ENCODE results near the gene LARGE1. TPM values are rescaled to one million over a fixed set of nuclear protein-coding genes. Genes with fewer than 3 reads are reported as not detected.
A peak's percentile ranks its signal among the peaks of the same experiment; 100 is the strongest.

LARGE1 gene
- total and polyA plus RNA-seq, 3 experiments from 2014 or later: 0.07 to 0.27 (median 0.18) TPM

DNA sequence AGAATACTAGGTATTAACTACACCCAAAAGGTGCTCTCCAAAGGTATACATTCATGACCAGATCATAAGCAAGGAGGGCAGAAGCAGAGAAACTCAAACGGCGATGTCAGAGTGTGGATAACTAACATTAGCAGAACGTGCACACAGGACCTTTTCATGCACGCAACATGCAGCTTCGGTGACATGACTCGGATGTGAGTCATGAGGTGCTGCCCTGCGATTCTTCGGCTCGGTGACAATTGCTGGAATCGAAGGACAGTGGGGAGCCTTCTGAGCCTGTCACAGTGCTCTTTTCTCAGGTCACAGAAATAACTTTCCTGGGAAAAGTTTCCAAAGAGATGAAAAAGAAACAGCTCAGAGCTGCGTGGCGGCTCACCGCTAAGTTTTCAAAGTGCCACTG lies 443.6 kb downstream of the LARGE1 start:
- Mint-ChIP-seq H3K27me3 (no peaks in the 10 kb centered on the region), H3K27ac (no peak overlapping the region)
- no peaks in the 10 kb centered on the region for H3K36me3 ChIP-seq (ENCODE audit: insufficient read depth, low read length)

DNA sequence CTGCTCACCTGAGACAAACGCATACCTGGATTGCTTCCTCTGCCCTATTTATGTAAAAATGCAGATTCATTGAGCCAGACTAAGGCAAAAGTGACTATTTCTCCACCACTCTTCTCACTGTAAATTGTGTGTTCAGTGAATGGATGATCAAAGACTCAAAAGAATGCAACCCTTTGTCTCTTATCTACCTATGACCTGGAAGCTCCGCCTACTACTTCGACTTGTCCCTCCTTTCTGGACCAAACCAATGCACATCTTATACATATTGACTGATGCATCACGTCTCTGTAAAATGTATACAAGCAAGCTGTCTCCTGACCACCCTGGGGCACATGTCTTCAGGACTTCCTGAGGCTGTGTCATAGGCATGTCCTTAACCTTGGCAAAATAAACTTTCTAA lies 444.1 kb downstream of the LARGE1 start:
- no peak for DNase-seq
- ChIA-PET CTCF (no interaction called here), POLR2A (no interaction called here)
- H3K4me1 ChIP-seq (ENCODE audit: insufficient read depth, low read length): no peaks in the 10 kb centered on the region
- no peaks in the 10 kb centered on the region for H3K27me3 Mint-ChIP-seq
- H3K27ac Mint-ChIP-seq: peak overlapping the region in 1 of 8 donors; percentile 4
- H3K4me3 ChIP-seq (ENCODE audit: low read length): no peak overlapping the region
- H3K36me3 Mint-ChIP-seq: no peaks in the 10 kb centered on the region
- H3K9me3 ChIP-seq (ENCODE audit: low read length): no peaks in the 10 kb centered on the region
- H3K36me3 ChIP-seq (ENCODE audit: insufficient read depth, low read length): no peaks in the 10 kb centered on the region
- peaks cover 0 to 7% (median 5%) of the 10 kb centered on the region in 5 donors for H3K9me3 Mint-ChIP-seq
- no peak overlapping the region for H3K27ac ChIP-seq (ENCODE audit: low read depth, low read length)
- H3K27me3 ChIP-seq (ENCODE audit: insufficient read depth, low read length, poor library complexity, severe bottlenecking): no peaks in the 10 kb centered on the region
- no peaks in the 10 kb centered on the region for H3K4me1 Mint-ChIP-seq
- no peak overlapping the region for H3K4me3 Mint-ChIP-seq

More for the DNA sequence above, 443.6 kb downstream of the LARGE1 start:
- Histone ChIP-seq H3K9me3 (ENCODE audit: low read length) (no peaks in the 10 kb centered on the region), H3K4me3 (ENCODE audit: low read length) (no peak overlapping the region), H3K4me1 (ENCODE audit: insufficient read depth, low read length) (no peaks in the 10 kb centered on the region), H3K27me3 (ENCODE audit: insufficient read depth, low read length, poor library complexity, severe bottlenecking) (no peaks in the 10 kb centered on the region), H3K27ac (ENCODE audit: low read depth, low read length) (no peak overlapping the region)
- no peak for DNase-seq
- POLR2A ChIA-PET: no interaction called here
- H3K9me3 Mint-ChIP-seq: peaks cover 0 to 7% (median 5%) of the 10 kb centered on the region in 5 donors
- H3K36me3 Mint-ChIP-seq: no peaks in the 10 kb centered on the region
- CTCF ChIA-PET: no interaction called here
- no peaks in the 10 kb centered on the region for H3K4me1 Mint-ChIP-seq
- no peak overlapping the region for H3K4me3 Mint-ChIP-seq

DNA sequence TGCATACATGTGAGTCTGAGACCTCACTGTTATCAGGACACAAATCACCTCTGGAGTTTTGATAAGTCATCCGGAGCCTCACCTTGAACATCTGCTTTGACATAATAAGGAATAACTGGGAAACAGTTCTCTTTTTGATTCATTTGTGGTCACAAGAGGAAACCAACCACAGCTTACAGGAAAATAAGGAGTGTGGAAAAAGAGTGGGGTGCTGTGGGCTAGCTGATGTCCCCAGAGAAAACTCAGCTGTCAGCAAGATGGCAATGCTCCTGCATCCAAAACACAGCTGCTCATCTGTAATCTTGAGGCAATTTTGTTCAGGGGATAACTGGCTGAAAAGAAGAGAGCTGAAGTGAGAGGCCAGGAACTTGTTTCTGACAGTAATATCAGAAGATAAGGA lies 445.7 kb downstream of the LARGE1 start:
- ChIA-PET CTCF (no interaction called here), POLR2A (no interaction called here)
- H3K4me3 ChIP-seq (ENCODE audit: low read length): no peak overlapping the region
- H3K9me3 Mint-ChIP-seq: peaks cover 0 to 11% (median 4%) of the 10 kb centered on the region in 5 donors
- H3K36me3 Mint-ChIP-seq: no peaks in the 10 kb centered on the region
- no peak overlapping the region for H3K4me3 Mint-ChIP-seq
- no peaks in the 10 kb centered on the region for H3K4me1 Mint-ChIP-seq
- DNase-seq: no peak
- no peaks in the 10 kb centered on the region for H3K36me3 ChIP-seq (ENCODE audit: insufficient read depth, low read length)
- no peaks in the 10 kb centered on the region for H3K4me1 ChIP-seq (ENCODE audit: insufficient read depth, low read length)
- H3K9me3 ChIP-seq (ENCODE audit: low read length): no peaks in the 10 kb centered on the region
- no peaks in the 10 kb centered on the region for H3K27me3 Mint-ChIP-seq
- no peak overlapping the region for H3K27ac ChIP-seq (ENCODE audit: low read depth, low read length)
- H3K27ac Mint-ChIP-seq: no peak overlapping the region
- no peaks in the 10 kb centered on the region for H3K27me3 ChIP-seq (ENCODE audit: insufficient read depth, low read length, poor library complexity, severe bottlenecking)

DNA sequence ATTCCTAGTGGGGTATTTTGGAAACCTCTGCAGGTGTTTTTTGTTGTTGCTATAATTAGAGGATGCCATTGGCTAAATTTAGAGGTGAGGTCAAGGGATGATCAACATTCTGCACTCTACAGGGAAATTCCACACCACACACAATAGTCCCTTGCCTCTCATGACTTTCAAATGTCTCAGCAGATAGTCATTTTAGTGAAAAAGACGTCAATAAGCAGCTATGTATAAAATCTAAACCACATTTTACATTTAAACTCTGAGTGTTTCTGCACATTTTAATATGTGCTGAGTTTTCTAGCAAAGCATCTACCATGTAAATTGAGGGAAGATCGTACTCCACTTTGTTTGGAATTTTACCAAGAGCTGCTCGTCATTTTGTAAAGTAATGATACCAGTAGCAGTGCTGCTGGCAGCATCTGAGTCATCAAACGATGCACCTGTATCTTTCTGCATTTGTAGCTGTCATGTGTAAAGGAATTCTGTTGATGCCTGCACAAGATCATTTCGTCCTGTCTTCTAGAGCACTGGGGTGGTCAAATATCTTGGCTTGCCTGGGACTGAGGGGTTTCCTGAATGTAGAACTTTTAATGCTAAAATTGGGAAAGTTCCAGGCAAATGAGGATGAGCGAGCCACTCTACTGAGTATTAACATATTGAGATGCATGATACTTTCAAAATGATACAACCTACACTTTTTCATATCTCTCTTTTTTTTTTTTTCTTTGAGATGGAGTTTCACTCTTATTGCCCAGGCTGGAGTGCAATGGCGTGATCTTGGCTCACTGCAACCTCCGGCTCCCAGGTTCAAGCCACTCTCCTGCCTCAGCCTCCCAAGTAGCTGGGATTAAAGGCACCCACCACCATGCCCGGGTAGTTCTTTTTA lies 447.6 kb downstream of the LARGE1 start:
- no peaks in the 10 kb centered on the region for H3K4me1 Mint-ChIP-seq
- ChIA-PET CTCF (no interaction called here), POLR2A (no interaction called here)
- no peaks in the 10 kb centered on the region for H3K27me3 ChIP-seq (ENCODE audit: insufficient read depth, low read length, poor library complexity, severe bottlenecking)
- no peak overlapping the region for H3K27ac ChIP-seq (ENCODE audit: low read depth, low read length)
- H3K4me1 ChIP-seq (ENCODE audit: insufficient read depth, low read length): no peaks in the 10 kb centered on the region
- H3K36me3 ChIP-seq (ENCODE audit: insufficient read depth, low read length): no peaks in the 10 kb centered on the region
- peaks cover 0 to 2% of the 10 kb centered on the region in 2 donors for H3K27me3 Mint-ChIP-seq
- H3K36me3 Mint-ChIP-seq: no peaks in the 10 kb centered on the region
- no peak for DNase-seq
- no peak overlapping the region for H3K4me3 Mint-ChIP-seq
- no peak overlapping the region for H3K4me3 ChIP-seq (ENCODE audit: low read length)
- no peak overlapping the region for H3K27ac Mint-ChIP-seq
- H3K9me3 Mint-ChIP-seq: peaks cover 0 to 13% (median 8%) of the 10 kb centered on the region in 5 donors
- H3K9me3 ChIP-seq (ENCODE audit: low read length): no peaks in the 10 kb centered on the region

DNA sequence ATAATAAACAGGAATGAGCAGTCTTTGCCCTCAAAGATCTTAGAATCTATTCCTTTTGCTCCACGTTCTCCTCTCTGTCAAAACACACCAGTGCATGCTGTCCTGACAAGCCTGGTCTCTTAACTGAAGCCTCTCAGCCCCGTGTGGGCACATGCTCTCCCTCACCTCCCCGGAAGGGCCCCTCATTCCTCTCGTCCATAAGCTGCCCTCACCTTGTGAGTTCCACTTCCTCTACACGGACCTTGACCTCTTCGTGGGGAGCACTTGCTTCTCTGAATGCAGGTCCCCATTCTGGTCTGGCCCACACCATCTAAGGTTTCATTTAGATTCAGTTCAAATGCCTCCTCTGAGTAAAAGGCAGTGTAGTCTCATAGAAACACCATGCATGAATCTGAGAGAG lies 449.8 kb downstream of the LARGE1 start:
- Mint-ChIP-seq H3K27ac (no peak overlapping the region), H3K4me1 (no peaks in the 10 kb centered on the region), H3K4me3 (no peak overlapping the region)

DNA sequence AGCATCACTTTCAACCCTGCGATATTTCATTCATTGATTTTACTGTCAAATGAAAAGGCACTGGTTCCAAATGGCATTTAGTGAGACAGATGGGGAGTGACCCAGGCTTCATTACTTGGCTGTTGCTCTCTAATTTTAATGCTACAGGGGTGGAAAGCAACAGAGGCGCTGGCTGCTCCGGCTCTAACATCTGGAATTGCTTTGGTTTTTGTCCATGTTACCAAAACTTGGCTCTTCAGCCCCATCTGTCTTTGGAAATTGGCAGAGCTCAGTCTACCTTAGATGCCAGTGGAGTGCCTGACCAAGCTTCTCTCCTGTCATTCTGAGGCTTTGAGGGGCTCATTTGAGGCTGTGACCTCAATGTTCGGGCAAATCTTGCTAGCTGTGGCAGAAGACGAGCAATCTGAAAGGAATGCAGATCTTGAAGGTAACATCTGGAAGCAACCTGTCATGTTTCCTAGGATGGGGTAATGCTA lies 452.6 kb downstream of the LARGE1 start:
- no peaks in the 10 kb centered on the region for H3K9me3 ChIP-seq (ENCODE audit: low read length)
- CTCF ChIA-PET: interaction anchor here (1.2 kb wide), 1 partner anchor 19 kb away, joined by 3 read pairs; no protein-coding TSS in a partner anchor
- H3K9me3 Mint-ChIP-seq: peaks cover 2 to 14% (median 9%) of the 10 kb centered on the region in 5 donors

More for the DNA sequence above, 449.8 kb downstream of the LARGE1 start:
- Mint-ChIP-seq H3K27me3 (peaks cover 0 to 2% of the 10 kb centered on the region in 2 donors), H3K36me3 (no peaks in the 10 kb centered on the region), H3K9me3 (peaks cover 2 to 13% (median 7%) of the 10 kb centered on the region in 5 donors)
- Histone ChIP-seq H3K36me3 (ENCODE audit: insufficient read depth, low read length) (no peaks in the 10 kb centered on the region), H3K27me3 (ENCODE audit: insufficient read depth, low read length, poor library complexity, severe bottlenecking) (no peaks in the 10 kb centered on the region), H3K9me3 (ENCODE audit: low read length) (no peaks in the 10 kb centered on the region), H3K4me1 (ENCODE audit: insufficient read depth, low read length) (no peaks in the 10 kb centered on the region), H3K4me3 (ENCODE audit: low read length) (no peak overlapping the region), H3K27ac (ENCODE audit: low read depth, low read length) (no peak overlapping the region)
- POLR2A ChIA-PET: no interaction called here
- DNase-seq: no peak
- CTCF ChIA-PET: no interaction called here

DNA sequence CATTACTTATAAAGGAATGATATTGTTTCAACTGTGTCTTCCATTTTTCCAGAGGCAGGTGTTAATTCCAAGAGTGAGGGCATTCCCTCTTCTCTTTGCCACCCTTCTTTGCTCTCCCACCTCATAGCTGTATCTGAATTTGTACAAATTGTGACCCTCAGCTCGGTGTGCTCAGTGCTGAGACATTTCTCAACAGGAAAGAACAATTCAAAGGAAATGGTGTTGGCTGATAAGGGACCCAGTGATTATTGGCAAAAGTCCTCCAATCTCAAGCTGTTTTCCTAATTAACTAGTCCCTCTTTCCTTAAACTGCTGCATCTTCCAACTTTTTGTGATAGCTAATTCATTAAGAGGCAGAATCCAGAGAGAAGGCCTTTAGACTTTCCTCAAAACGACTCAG lies 453.2 kb downstream of the LARGE1 start:
- peaks cover 2 to 16% (median 11%) of the 10 kb centered on the region in 5 donors for H3K9me3 Mint-ChIP-seq
- peaks cover 0 to 2% of the 10 kb centered on the region in 2 donors for H3K27me3 Mint-ChIP-seq
- Histone ChIP-seq H3K4me1 (ENCODE audit: insufficient read depth, low read length) (no peaks in the 10 kb centered on the region), H3K27ac (ENCODE audit: low read depth, low read length) (no peak overlapping the region), H3K36me3 (ENCODE audit: insufficient read depth, low read length) (no peaks in the 10 kb centered on the region), H3K9me3 (ENCODE audit: low read length) (no peaks in the 10 kb centered on the region), H3K4me3 (ENCODE audit: low read length) (no peak overlapping the region), H3K27me3 (ENCODE audit: insufficient read depth, low read length, poor library complexity, severe bottlenecking) (no peaks in the 10 kb centered on the region)
- no peaks in the 10 kb centered on the region for H3K36me3 Mint-ChIP-seq
- ChIA-PET CTCF (interaction anchor here (1.2 kb wide), 1 partner anchor 18 kb away, joined by 3 read pairs; no protein-coding TSS in a partner anchor), POLR2A (no interaction called here)
- no peak overlapping the region for H3K27ac Mint-ChIP-seq
- H3K4me1 Mint-ChIP-seq: no peaks in the 10 kb centered on the region
- H3K4me3 Mint-ChIP-seq: no peak overlapping the region
- DNase-seq: no peak

More for the DNA sequence above, 452.6 kb downstream of the LARGE1 start:
- POLR2A ChIA-PET: no interaction called here
- Mint-ChIP-seq H3K27me3 (peaks cover 0 to 2% of the 10 kb centered on the region in 2 donors), H3K36me3 (no peaks in the 10 kb centered on the region), H3K4me1 (no peaks in the 10 kb centered on the region), H3K4me3 (no peak overlapping the region), H3K27ac (no peak overlapping the region)
- Histone ChIP-seq H3K4me1 (ENCODE audit: insufficient read depth, low read length) (no peaks in the 10 kb centered on the region), H3K27ac (ENCODE audit: low read depth, low read length) (no peak overlapping the region), H3K27me3 (ENCODE audit: insufficient read depth, low read length, poor library complexity, severe bottlenecking) (no peaks in the 10 kb centered on the region), H3K36me3 (ENCODE audit: insufficient read depth, low read length) (no peaks in the 10 kb centered on the region), H3K4me3 (ENCODE audit: low read length) (no peak overlapping the region)
- DNase-seq: no peak

DNA sequence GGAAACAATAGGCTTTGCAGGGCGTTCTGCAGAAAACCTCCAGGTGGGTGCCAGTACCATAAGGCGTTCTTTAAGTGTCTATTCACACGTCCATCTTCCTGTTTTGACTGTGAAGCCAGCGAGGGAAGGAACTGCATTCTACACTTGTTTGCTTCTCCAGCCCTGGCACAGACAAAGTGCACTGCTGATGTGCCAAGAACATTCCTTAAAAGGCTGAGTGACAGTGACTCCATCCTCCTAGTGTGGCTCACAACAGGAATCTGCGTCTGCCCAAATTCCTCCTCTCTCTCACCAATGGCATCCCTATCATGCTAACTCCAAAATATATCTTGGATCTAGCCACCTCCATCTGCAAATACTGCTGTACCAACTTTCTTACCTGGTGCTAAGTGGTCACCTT lies 454.7 kb downstream of the LARGE1 start:
- Histone ChIP-seq H3K36me3 (ENCODE audit: insufficient read depth, low read length) (no peaks in the 10 kb centered on the region), H3K4me1 (ENCODE audit: insufficient read depth, low read length) (no peaks in the 10 kb centered on the region), H3K27ac (ENCODE audit: low read depth, low read length) (no peak overlapping the region), H3K4me3 (ENCODE audit: low read length) (no peak overlapping the region), H3K9me3 (ENCODE audit: low read length) (no peaks in the 10 kb centered on the region), H3K27me3 (ENCODE audit: insufficient read depth, low read length, poor library complexity, severe bottlenecking) (no peaks in the 10 kb centered on the region)
- ChIA-PET POLR2A (no interaction called here), CTCF (no interaction called here)
- DNase-seq: no peak
- no peak overlapping the region for H3K4me3 Mint-ChIP-seq
- peaks cover 0 to 2% of the 10 kb centered on the region in 2 donors for H3K27me3 Mint-ChIP-seq
- no peaks in the 10 kb centered on the region for H3K36me3 Mint-ChIP-seq
- peaks cover 5 to 26% (median 19%) of the 10 kb centered on the region in 5 donors for H3K9me3 Mint-ChIP-seq
- no peak overlapping the region for H3K27ac Mint-ChIP-seq
- no peaks in the 10 kb centered on the region for H3K4me1 Mint-ChIP-seq

Data from CD8-positive, alpha-beta memory T cell (primary cell).